ENCODE results near the gene MTR. TPM values are rescaled to one million over a fixed set of nuclear protein-coding genes. Genes with fewer than 3 reads are reported as not detected.

Gene MTR
- total RNA-seq (2022; extraction: Qiagen RNA extraction) = 4.3 to 6.8 TPM (median 6.4 TPM) in 5 replicates

DNA sequence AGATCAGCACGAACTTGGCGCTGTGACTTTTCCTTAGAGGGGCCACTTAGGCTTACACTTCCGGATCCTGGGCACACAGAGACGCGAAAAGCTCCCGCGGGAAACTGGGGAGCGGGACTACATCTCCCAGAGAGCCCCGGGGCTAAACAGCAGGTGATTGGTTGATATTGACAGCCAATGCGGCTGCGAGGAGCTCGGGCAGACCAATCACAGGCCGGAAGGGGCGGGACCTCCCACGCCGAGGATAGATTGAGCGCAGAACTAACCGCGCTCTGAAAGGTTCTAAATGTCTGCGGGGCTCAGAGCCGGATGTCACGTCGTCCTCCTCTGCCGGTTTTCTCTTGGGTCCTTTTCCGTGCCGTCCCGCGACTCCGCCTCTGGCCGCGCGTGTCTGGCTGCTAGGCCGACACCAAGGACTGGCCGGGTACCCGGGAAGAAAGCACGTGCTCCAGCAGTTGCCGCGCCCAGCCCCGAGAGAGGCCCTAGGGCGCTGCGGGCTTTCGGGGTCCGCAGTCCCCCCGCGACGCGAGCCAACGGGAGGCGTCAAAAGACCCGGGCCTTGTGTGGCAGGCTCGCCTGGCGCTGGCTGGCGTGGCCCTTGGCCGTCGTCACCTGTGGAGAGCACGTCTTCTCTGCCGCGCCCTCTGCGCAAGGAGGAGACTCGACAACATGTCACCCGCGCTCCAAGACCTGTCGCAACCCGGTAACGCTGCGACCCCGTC, at the start of gene MTR:
MTR (plus strand) TSS at position 258 of the 722 bp plus-strand sequence; CDS start at position 670, 412 bp downstream.

Other genes with a start within 250 kb of the MTR start
- gene HEATR1, start 190.8 kb upstream of the MTR start, total RNA-seq (2022; extraction: Qiagen RNA extraction) = 21.8 to 27.8 TPM (median 25.4 TPM) in 5 replicates
- gene ACTN2, start 108.8 kb upstream of the MTR start, total RNA-seq (2022; extraction: Qiagen RNA extraction) = 0.14 TPM in 1 of 5 replicates, not detected in the others
- gene MT1HL1, start 209.1 kb downstream of the MTR start, total RNA-seq (2022; extraction: Qiagen RNA extraction) = not detected in 5 replicates
- gene RYR2, start 246.9 kb downstream of the MTR start, total RNA-seq (2022; extraction: Qiagen RNA extraction) = 0.01 to 0.06 TPM (median 0.02 TPM) in 4 of 5 replicates, not detected in the other